HG02943 (cell line): ENCODE data around the gene MAGEA9B.
A peak's percentile ranks its signal among the peaks of the same experiment; 100 is the strongest.
"Not testable (repeated sequence)": the region's sequence is repeated elsewhere in the genome, so short reads cannot be mapped to it uniquely, and the experiment has no call there.

Experiments
- ATAC-seq: cut with Tn5 transposase; IDR thresholded peaks from one replicate; pipeline ENCODE4 v1.9.1; 2021; ENCODE audit warnings: mild to moderate bottlenecking, low read depth, moderate library complexity; ENCODE audit not compliant: unreplicated experiment

The MAGEA9B gene

GRCh38 chrX:149572743-149573142, 14.5 kb downstream of the MAGEA9B start:
- no peak for ATAC-seq

GRCh38 chrX:149571770-149572169, 15.5 kb downstream of the MAGEA9B start:
- no peak for ATAC-seq

- no peak for ATAC-seq
These were observed 16.6 kb downstream of the MAGEA9B start for GRCh38 chrX:149570668-149571067.

- no peak for ATAC-seq
These were observed 17.5 kb downstream of the MAGEA9B start for GRCh38 chrX:149569770-149570169.

- ATAC-seq = no peak
These were observed 18.5 kb downstream of the MAGEA9B start for GRCh38 chrX:149568701-149569296.

GRCh38 chrX:149567621-149568417, 19.4 kb downstream of the MAGEA9B start:
- ATAC-seq = no peak

- no peak for ATAC-seq
These were observed 23.9 kb downstream of the MAGEA9B start for GRCh38 chrX:149563359-149563758.

- not testable (repeated sequence) for ATAC-seq
These were observed 32.0 kb downstream of the MAGEA9B start for GRCh38 chrX:149555251-149555650.

GRCh38 chrX:149551939-149552248, 35.4 kb downstream of the MAGEA9B start:
- not testable (repeated sequence) for ATAC-seq

GRCh38 chrX:149551245-149551938, 35.9 kb downstream of the MAGEA9B start:
- ATAC-seq = not testable (repeated sequence)

- not testable (repeated sequence) for ATAC-seq
These were observed 36.8 kb downstream of the MAGEA9B start for GRCh38 chrX:149550454-149550853.

- ATAC-seq = not testable (repeated sequence)
These were observed 37.6 kb downstream of the MAGEA9B start, which contains the start of gene HSFX3 for GRCh38 chrX:149549701-149550100. Gene HSFX3 (minus strand): TSS chrX:149549924. CDS start chrX:149549852, 72 bp downstream.

- not testable (repeated sequence) for ATAC-seq
These were observed 39.5 kb downstream of the MAGEA9B start for GRCh38 chrX:149547782-149548181.

GRCh38 chrX:149546962-149547361, 40.3 kb downstream of the MAGEA9B start:
- ATAC-seq = not testable (repeated sequence)

GRCh38 chrX:149545545-149546543, 41.4 kb downstream of the MAGEA9B start:
- ATAC-seq = not testable (repeated sequence)

GRCh38 chrX:149541521-149542047, 45.7 kb downstream of the MAGEA9B start:
- no peak for ATAC-seq

- ATAC-seq = peak; percentile 65
These were observed 46.4 kb downstream of the MAGEA9B start, which contains the start of gene EOLA1 for GRCh38 chrX:149540621-149541520. Gene EOLA1 (plus strand): TSS chrX:149541012. CDS start chrX:149545631, 4,619 bp downstream.

- ATAC-seq = peak; percentile 17
These were observed 47.1 kb downstream of the MAGEA9B start for GRCh38 chrX:149540131-149540620.
